HG03558 (cell line): ENCODE results near the gene IGFBP2.

ENCODE experiments used
- ATAC-seq: cut with Tn5 transposase; IDR thresholded peaks from one replicate; pipeline ENCODE4 v1.9.1; 2021; ENCODE audit warnings: moderate number of reproducible peaks; ENCODE audit not compliant: unreplicated experiment; ENCODE audit errors: extremely low read depth

IGFBP2 gene

GRCh38 chr2:216698293-216698692 is 65.1 kb downstream of the IGFBP2 start:
- no peak for ATAC-seq

DNA sequence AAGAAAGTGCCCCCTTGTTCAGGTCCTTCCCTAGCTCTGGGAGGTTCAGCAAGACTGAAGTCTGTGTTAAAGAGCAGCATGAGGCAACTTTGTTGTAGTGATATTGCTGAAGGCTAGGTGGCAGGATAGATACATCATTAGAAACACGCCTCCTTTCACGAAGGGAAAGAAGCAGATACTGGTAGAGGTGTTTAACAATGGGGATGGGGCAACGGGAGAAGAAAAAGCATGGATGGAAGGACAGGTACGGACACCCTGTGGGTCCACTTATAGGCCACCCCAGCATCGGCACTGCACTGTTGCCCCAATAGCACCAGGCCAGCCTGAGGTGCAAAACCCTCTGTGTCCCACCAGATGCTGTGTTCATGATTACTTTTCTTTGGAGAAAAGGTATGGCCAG is 65.7 kb downstream of the IGFBP2 start:
- ATAC-seq, result no peak

- ATAC-seq, result no peak
These were observed 66.9 kb downstream of the IGFBP2 start for GRCh38 chr2:216700088-216700567.

DNA sequence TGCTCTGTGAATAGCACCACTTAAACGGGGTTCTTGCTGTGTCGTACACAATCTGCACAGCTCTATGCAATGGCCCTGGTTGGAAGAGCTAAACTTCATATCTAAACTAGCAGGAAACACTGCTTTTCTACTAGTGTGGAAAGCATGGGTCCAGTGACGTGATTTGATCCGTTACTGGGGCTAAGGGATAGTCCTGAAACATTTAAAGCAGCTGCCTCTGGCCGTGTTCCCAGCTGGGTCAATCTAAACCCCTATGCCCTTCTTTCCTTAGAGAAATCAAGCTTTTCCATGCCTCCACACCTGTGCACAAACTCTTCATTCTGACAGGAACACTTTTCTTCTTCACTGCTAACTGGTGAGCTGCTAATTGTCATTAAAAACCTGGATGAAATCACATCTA is 67.6 kb downstream of the IGFBP2 start:
- no peak for ATAC-seq

DNA sequence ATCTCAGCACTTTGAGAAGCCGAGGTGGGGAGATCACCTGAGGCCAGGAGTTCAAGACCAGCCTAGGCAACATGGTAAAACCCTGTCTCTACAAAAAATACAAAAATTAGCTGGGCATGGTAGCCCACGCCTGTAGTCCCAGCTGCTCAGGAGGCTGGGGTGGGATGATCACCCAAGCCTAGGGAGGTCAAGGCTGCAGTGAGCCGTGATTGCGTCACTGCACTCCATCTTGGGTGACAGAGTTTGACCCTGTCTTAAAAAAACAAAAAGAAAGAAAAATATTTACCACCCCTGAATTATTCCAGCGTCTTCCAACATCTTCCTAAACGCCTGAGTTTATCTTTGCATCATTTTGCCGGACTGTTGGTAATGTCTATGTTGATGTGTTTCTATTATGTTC is 68.3 kb downstream of the IGFBP2 start:
- ATAC-seq, result no peak

- no peak for ATAC-seq
These were observed 69.5 kb downstream of the IGFBP2 start for GRCh38 chr2:216702756-216703155.

- no peak for ATAC-seq
These were observed 77.5 kb downstream of the IGFBP2 start for GRCh38 chr2:216710551-216711301.

DNA sequence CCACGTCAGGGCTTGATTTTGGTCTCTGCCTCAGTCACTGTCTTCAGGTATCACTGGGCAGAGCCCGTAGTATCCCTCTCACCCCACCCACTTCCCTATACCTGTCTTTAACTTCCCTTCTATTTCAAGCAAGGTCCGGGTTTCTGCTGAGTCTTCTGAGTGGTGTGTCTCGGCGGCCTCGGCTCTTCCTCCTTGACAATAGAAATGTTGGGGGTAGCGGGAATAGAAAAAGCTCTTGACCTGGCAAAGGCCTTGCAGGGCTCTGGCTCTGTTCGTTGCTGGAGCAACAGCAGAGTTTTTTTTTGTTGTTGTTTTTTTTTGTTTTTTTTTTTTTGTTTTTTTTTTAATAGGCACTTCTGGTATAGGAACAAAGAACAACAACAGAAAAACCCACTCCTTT is 78.1 kb downstream of the IGFBP2 start:
- no peak for ATAC-seq

- ATAC-seq, result no peak
These were observed 80.6 kb downstream of the IGFBP2 start for GRCh38 chr2:216713691-216714336.
